Loucy (cell line): Measurements from ENCODE around the gene GLDC.

Experiments
- CTCF ChIP-seq: fragments of 200-600 bp; sonication (generic); conservative IDR thresholded peaks from 2 replicates; pipeline ENCODE4 v1.5.1; 2014; ENCODE audit warnings: mild to moderate bottlenecking, antibody characterized with exemption, low read length
- EZH2phosphoT487 ChIP-seq: fragments of 200-600 bp; IDR thresholded peaks from 2 replicates; pipeline ENCODE4 v1.6.1; 2018; ENCODE audit warnings: antibody characterized with exemption, mild to moderate bottlenecking, moderate library complexity, borderline replicate concordance

DNA sequence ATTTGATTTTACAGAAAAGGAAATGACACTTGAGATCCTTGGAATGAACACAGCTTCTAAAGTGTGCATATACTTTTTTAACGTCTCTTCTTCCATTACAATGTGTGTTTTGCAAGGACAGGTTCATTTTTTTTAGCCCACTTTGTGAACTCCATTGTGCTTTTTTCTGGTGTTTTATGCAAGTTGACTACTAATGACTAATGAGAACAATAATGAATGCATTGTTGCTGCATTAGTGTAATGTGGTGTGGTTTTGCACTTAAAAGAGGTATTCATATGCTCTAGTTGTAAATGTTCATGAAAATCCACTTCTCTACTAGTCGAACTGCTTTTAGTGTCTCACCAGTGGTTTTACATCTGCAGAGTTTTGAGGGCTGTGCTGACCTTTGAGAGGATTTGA is 139.0 kb downstream of the GLDC start:
- TF ChIP-seq CTCF (no peak), EZH2phosphoT487 (no peak)
